ENCODE measurements around the gene ELK3.

GRCh38 chr12:96204381-96204780 is 10.2 kb downstream of the ELK3 start:
- TF ChIP-seq REST (IDR thresholded peaks at IDR 0.05; ENCODE audit: low read depth, low read length) (no peak), MAX (IDR thresholded peaks at IDR 0.05; ENCODE audit: low read depth) (no peak), POLR2AphosphoS5 (IDR thresholded peaks at IDR 0.05; ENCODE audit: low read depth, low read length) (no peak), ELF1 (IDR thresholded peaks at IDR 0.05) (no peak), SMC3 (IDR thresholded peaks at IDR 0.05; ENCODE audit: low read depth, low read length) (no peak), RAD21 (IDR thresholded peaks at IDR 0.05; ENCODE audit: low read length) (no peak), EZH2phosphoT487 (IDR thresholded peaks at IDR 0.05; ENCODE audit: borderline replicate concordance, low read depth) (no peak), CTCF (IDR thresholded peaks at IDR 0.05) (no peak), FOXJ3 (CRISPR knock-in tag; IDR thresholded peaks at IDR 0.05) (no peak), EP300 (IDR thresholded peaks at IDR 0.05; ENCODE audit: borderline replicate concordance in 1 of 2, low read depth in 1 of 2, low read length in 1 of 2) (no peak), TAF1 (IDR thresholded peaks at IDR 0.05; ENCODE audit: borderline replicate concordance, low read depth, low read length) (no peak), PBX3 (IDR thresholded peaks at IDR 0.05) (no peak), IRF3 (IDR thresholded peaks at IDR 0.05; ENCODE audit: low read depth, low read length) (no peak), CHD2 (IDR thresholded peaks at IDR 0.05; ENCODE audit: low read length, partially characterized antibody) (no peak)

Measured in SK-N-SH (cell line).